Body of pancreas (tissue), 4 donors: ENCODE results near the gene REV3L. TPM values are rescaled to one million over a fixed set of nuclear protein-coding genes. Genes with fewer than 3 reads are reported as not detected.

Experiments used
- ATAC-seq: fragments of 150-250 bp; one replicate; pipeline ENCODE4 v1.9.1; 2016
- DNase-seq, 4 donors: peaks; one replicate each; pipeline ENCODE4 v3.0.0-alpha.2; 2019
- H3K27ac ChIP-seq, 4 donors: fragments of 200-600 bp; sonication (generic); 1 replicate in 3 of 4; 2 replicates in 1 of 4; pipeline versions ENCODE4 v1.5.1 to v1.6.1; 2016 to 2019; ENCODE audit warnings: mild to moderate bottlenecking in 1 of 4, mixed read lengths in 1 of 4, moderate library complexity in 1 of 4
- H3K27me3 ChIP-seq, 2 donors: fragments of 200-600 bp; sonication (generic); one replicate each; pipeline ENCODE4 v1.6.0; 2016; ENCODE audit warnings: mild to moderate bottlenecking in 1 of 2
- H3K36me3 ChIP-seq, 2 donors: fragments of 200-600 bp; sonication (generic); replicated peaks in 1 of 2; 2 replicates each; pipeline ENCODE4 v1.5.1; 2016; ENCODE audit warnings: low read depth in 2 of 2; ENCODE audit not compliant: insufficient read depth in 1 of 2
- H3K4me1 ChIP-seq: fragments of 200-600 bp; sonication (generic); one replicate; pipeline ENCODE4 v1.6.0; 2016
- H3K4me3 ChIP-seq, 2 donors: fragments of 200-600 bp; sonication (generic); 1 replicate in 1 of 2; 2 replicates in 1 of 2; pipeline ENCODE4 v1.5.1; 2016 to 2019
- H3K9me3 ChIP-seq, 3 donors: fragments of 200-600 bp; sonication (generic); 1 replicate in 2 of 3; 2 replicates in 1 of 3; pipeline ENCODE4 v1.5.1; 2016
- CTCF ChIP-seq, 7 experiments: fragments of 450-650 bp in 4 of 7; fragments of 200-600 bp in 3 of 7; sonication (generic) in 3 of 7; IDR thresholded peaks; one replicate each; pipeline ENCODE4 v1.5.1; 2016 to 2019; ENCODE audit warnings: antibody characterized with exemption in 7 of 7
- POLR2A ChIP-seq, 3 donors: fragments of 450-650 bp; IDR thresholded peaks; one replicate each; pipeline ENCODE4 v1.6.1; 2016; ENCODE audit warnings: antibody characterized with exemption in 3 of 3, mild to moderate bottlenecking in 2 of 3
- WGBS, 2 donors: methylation state at CpG; one replicate each; pipeline ENCODE4 v1.1.5; 2017; 5-methylcytosine and 5-hydroxymethylcytosine counted together
- intact Hi-C: fragments of 100-400 bp; cut with DNase I; formaldehyde crosslinking; loops from one replicate; pipeline ENCODE4 v1.15.1; 2023
- total RNA-seq, 2 donors: library from RNA; depleted of rRNA; stranded (reverse); fragments of >200 nt; gene quantifications; one replicate each; pipeline ENCODE4 v1.1.0, GENCODE V29; 2016

The REV3L gene
- total RNA-seq, 2 donors from 2014 or later: 28.3 to 29.7 TPM

GRCh38 chr6:111441678-111442243, 41.3 kb downstream of the REV3L start:
- Histone ChIP-seq H3K36me3 (no peaks in the 10 kb centered on the region), H3K27me3 (no peaks in the 10 kb centered on the region), H3K4me1 (peaks cover 5% of the 10 kb centered on the region), H3K9me3 (no peaks in the 10 kb centered on the region), H3K27ac (no peak overlapping the region), H3K4me3 (no peak overlapping the region)
- intact Hi-C loops: no loop called here
- WGBS, 2 donors: 63 to 75% methylated on average over 5 of the region's 5 CpGs
- ATAC-seq (no peak), DNase-seq (peak in 1 of 4 donors; percentile 10)
- TF ChIP-seq POLR2A (IDR thresholded peaks at IDR 0.05): no peak
- TF ChIP-seq CTCF (IDR thresholded peaks at IDR 0.05): no peak

GRCh38 chr6:111439171-111439570, 43.8 kb downstream of the REV3L start:
- TF ChIP-seq CTCF (IDR thresholded peaks at IDR 0.05) (no peak), POLR2A (IDR thresholded peaks at IDR 0.05) (no peak)
- 90 to 91% methylated on average over 4 of the region's 4 CpGs for WGBS, 2 donors
- intact Hi-C loops: no loop called here
- Histone ChIP-seq H3K4me3 (no peak overlapping the region), H3K27me3 (no peaks in the 10 kb centered on the region), H3K9me3 (no peaks in the 10 kb centered on the region), H3K36me3 (no peaks in the 10 kb centered on the region), H3K4me1 (no peaks in the 10 kb centered on the region), H3K27ac (no peak overlapping the region)
- ATAC-seq: no peak
- DNase-seq: no peak

- no peaks in the 10 kb centered on the region for H3K9me3 ChIP-seq
- ATAC-seq: no peak
- H3K27ac ChIP-seq: no peak overlapping the region
- no peak for TF ChIP-seq POLR2A (IDR thresholded peaks at IDR 0.05)
- no peak for TF ChIP-seq CTCF (IDR thresholded peaks at IDR 0.05)
- H3K4me1 ChIP-seq: peaks cover 4% of the 10 kb centered on the region
- no peaks in the 10 kb centered on the region for H3K27me3 ChIP-seq
- intact Hi-C loops: no loop called here
- WGBS, 2 donors: 93 to 94% methylated on average over 2 of the region's 2 CpGs
- H3K36me3 ChIP-seq: no peaks in the 10 kb centered on the region
- no peak overlapping the region for H3K4me3 ChIP-seq
- DNase-seq: no peak
These were observed 45.4 kb downstream of the REV3L start for GRCh38 chr6:111437573-111437972.

DNA sequence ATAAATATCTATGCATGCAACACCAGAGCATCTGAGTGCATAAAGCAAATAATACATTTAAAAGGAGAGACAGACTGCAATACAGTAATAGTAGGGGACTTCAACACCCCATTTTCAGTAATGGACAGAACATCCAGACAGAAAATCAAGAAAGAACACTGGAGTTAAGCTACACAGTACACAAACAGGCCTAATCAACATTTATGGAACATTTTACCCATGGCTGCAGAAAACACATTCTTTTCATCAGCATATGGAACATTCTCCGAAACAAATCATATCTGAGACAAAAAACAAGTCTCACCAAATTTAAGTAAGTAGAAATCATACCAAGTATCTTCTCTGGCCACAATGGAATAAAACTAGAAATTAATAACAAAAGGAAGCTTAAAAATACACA, 50.5 kb downstream of the REV3L start:
- no peaks in the 10 kb centered on the region for H3K9me3 ChIP-seq
- no peak for DNase-seq
- 84 to 92% methylated on average over 1 of the region's 1 CpG for WGBS, 2 donors
- H3K27me3 ChIP-seq: no peaks in the 10 kb centered on the region
- no peak for ATAC-seq
- intact Hi-C loops: no loop called here
- H3K27ac ChIP-seq: no peak overlapping the region
- TF ChIP-seq CTCF (IDR thresholded peaks at IDR 0.05) (no peak), POLR2A (IDR thresholded peaks at IDR 0.05) (no peak)
- peaks cover 14% of the 10 kb centered on the region for H3K4me1 ChIP-seq
- H3K36me3 ChIP-seq: no peaks in the 10 kb centered on the region
- no peak overlapping the region for H3K4me3 ChIP-seq
